GM21447 (cell line): ENCODE data around the gene TRAPPC3.

Experiments
- ATAC-seq: cut with Tn5 transposase; IDR thresholded peaks from one replicate; pipeline ENCODE4 v1.9.1; 2021; ENCODE audit not compliant: unreplicated experiment

TRAPPC3 gene

GRCh38 chr1:36154335-36154734, 5.0 kb upstream of the TRAPPC3 start:
- no peak for ATAC-seq

GRCh38 chr1:36153476-36153875, 4.2 kb upstream of the TRAPPC3 start:
- no peak for ATAC-seq

GRCh38 chr1:36151845-36152203, 2.5 kb upstream of the TRAPPC3 start:
- ATAC-seq, result no peak

- ATAC-seq, result no peak
Observed at GRCh38 chr1:36151134-36151844, 2.0 kb upstream of the TRAPPC3 start.

GRCh38 chr1:36150296-36151133, 1.2 kb upstream of the TRAPPC3 start:
- peak; percentile 55 for ATAC-seq

GRCh38 chr1:36149973-36150295, 648 bp upstream of the TRAPPC3 start:
- ATAC-seq, result no peak

GRCh38 chr1:36148821-36149236, 457 bp downstream of the TRAPPC3 start:
- ATAC-seq, result no peak

- ATAC-seq, result no peak
Observed at GRCh38 chr1:36144413-36144812, 4.9 kb downstream of the TRAPPC3 start.

- no peak for ATAC-seq
Observed at GRCh38 chr1:36143424-36143823, 5.9 kb downstream of the TRAPPC3 start.

GRCh38 chr1:36142121-36142520, 7.2 kb downstream of the TRAPPC3 start:
- no peak for ATAC-seq

GRCh38 chr1:36139521-36139920, 9.8 kb downstream of the TRAPPC3 start:
- ATAC-seq, result no peak

GRCh38 chr1:36137776-36138175, 11.5 kb downstream of the TRAPPC3 start:
- no peak for ATAC-seq

GRCh38 chr1:36137226-36137625, 12.1 kb downstream of the TRAPPC3 start:
- no peak for ATAC-seq

- no peak for ATAC-seq
Observed at GRCh38 chr1:36136535-36136934, 12.8 kb downstream of the TRAPPC3 start.

- ATAC-seq, result no peak
Observed at GRCh38 chr1:36135796-36136195, 13.5 kb downstream of the TRAPPC3 start.

GRCh38 chr1:36135330-36135667, 14.0 kb downstream of the TRAPPC3 start:
- ATAC-seq, result no peak

GRCh38 chr1:36134505-36135329, 14.6 kb downstream of the TRAPPC3 start:
- ATAC-seq, result no peak

GRCh38 chr1:36134031-36134430, 15.3 kb downstream of the TRAPPC3 start:
- no peak for ATAC-seq

- no peak for ATAC-seq
Observed at GRCh38 chr1:36133484-36133883, 15.8 kb downstream of the TRAPPC3 start.

- ATAC-seq, result no peak
Observed at GRCh38 chr1:36132029-36132428, 17.3 kb downstream of the TRAPPC3 start.

- no peak for ATAC-seq
Observed at GRCh38 chr1:36128905-36129206, 20.4 kb downstream of the TRAPPC3 start.
